Gastrocnemius medialis (tissue), 4 donors: ENCODE data around the gene FKBP10.

Source experiments
- POLR2A ChIP-seq, 2 donors: fragments of 450-650 bp; IDR thresholded peaks; one replicate each; pipeline ENCODE4 v1.6.1; 2017; ENCODE audit warnings: antibody characterized with exemption in 2 of 2, mild to moderate bottlenecking in 2 of 2, moderate library complexity in 2 of 2
- TF ChIP-seq, protein P1 (sequence below), 5 experiments: fragments of 450-650 bp in 3 of 5; fragments of 200-600 bp in 2 of 5; sonication (generic) in 2 of 5; IDR thresholded peaks in 4 of 5; conservative IDR thresholded peaks in 1 of 5; 1 replicate in 4 of 5; 2 replicates in 1 of 5; pipeline ENCODE4 v1.5.1; 2016 to 2019; ENCODE audit warnings: antibody characterized with exemption in 5 of 5, mild to moderate bottlenecking in 3 of 5, moderate library complexity in 3 of 5

DNA sequence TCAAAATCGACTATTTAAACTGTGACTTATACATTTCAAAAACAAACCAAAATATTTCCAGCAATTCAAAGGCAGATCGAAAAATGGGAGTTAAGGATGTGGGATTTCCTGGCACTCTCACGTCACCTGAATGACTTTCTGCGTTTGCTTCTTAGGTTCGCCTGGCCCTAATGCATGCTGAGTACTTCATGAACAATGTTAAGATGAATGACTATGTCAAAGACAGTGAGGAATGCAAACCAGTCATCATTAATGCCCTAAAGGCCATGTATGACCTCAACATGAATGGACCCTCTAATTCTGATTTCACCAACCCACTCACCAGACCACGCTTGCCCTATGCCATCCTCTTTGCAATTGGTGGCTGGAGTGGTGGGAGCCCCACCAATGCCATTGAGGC is 32.2 kb downstream of the FKBP10 start:
- TF ChIP-seq, protein P1, sequence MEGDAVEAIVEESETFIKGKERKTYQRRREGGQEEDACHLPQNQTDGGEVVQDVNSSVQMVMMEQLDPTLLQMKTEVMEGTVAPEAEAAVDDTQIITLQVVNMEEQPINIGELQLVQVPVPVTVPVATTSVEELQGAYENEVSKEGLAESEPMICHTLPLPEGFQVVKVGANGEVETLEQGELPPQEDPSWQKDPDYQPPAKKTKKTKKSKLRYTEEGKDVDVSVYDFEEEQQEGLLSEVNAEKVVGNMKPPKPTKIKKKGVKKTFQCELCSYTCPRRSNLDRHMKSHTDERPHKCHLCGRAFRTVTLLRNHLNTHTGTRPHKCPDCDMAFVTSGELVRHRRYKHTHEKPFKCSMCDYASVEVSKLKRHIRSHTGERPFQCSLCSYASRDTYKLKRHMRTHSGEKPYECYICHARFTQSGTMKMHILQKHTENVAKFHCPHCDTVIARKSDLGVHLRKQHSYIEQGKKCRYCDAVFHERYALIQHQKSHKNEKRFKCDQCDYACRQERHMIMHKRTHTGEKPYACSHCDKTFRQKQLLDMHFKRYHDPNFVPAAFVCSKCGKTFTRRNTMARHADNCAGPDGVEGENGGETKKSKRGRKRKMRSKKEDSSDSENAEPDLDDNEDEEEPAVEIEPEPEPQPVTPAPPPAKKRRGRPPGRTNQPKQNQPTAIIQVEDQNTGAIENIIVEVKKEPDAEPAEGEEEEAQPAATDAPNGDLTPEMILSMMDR (IDR thresholded peaks at IDR 0.05 in 4 of 5, conservative IDR thresholded peaks at IDR 0.05 in 1 of 5): no peak
- no peak for TF ChIP-seq POLR2A (IDR thresholded peaks at IDR 0.05)
